Measurements from ENCODE around the gene SNX15.
"Not testable (repeated sequence)": the region's sequence is repeated elsewhere in the genome, so short reads cannot be mapped to it uniquely, and the experiment has no call there.

Gene SNX15, protein sequence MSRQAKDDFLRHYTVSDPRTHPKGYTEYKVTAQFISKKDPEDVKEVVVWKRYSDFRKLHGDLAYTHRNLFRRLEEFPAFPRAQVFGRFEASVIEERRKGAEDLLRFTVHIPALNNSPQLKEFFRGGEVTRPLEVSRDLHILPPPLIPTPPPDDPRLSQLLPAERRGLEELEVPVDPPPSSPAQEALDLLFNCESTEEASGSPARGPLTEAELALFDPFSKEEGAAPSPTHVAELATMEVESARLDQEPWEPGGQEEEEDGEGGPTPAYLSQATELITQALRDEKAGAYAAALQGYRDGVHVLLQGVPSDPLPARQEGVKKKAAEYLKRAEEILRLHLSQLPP

DNA sequence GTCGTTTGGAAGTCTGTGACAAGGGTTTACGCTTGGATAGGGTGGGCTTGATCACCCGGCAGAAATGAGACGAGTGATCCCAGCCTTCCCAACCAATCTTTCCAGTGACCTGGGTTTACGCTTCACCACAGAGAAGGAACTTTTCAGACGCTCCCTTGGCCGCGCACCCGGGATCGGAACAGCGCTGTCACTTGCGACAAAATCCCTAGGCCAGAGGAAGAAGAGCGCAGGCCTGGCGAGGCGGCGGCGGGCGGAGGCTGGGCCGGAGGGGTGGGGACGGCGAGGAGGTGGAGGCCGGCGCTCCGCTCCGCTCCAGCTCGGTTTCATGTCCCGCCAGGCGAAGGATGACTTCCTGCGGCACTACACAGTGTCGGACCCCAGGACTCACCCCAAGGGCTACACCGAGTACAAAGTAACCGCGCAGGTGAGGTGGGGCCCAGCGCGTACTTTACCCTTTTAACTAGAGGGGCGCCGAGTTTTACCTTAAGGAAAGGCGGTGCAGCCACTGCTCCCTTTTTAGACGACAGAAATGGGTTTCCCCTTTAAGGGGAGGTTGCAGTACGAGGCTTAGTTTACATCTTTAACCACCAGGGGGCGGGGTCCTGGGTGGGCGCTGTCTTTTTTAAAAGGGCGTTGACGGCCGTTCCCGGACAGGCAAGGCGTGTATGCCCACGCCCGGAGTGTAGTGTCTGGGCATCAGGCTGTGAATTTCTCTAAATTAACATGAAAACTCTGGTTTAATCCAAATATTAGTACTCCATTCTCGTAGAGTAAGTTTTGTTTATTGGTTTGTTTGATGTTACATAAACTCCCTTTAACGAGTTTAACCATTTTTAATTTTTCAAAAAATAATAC lies at the start of gene SNX15:
Gene SNX15 (plus strand): TSS at position 227 of the 855 bp plus-strand sequence. CDS start 99 bp downstream, at position 326.
- DNase-seq (ENCODE audit: low spot score): peak; percentile 92

GRCh38 chr11:64983339-64983738 lies 43.9 kb upstream of the SNX15 start:
- DNase-seq (ENCODE audit: low spot score): not testable (repeated sequence)

DNA sequence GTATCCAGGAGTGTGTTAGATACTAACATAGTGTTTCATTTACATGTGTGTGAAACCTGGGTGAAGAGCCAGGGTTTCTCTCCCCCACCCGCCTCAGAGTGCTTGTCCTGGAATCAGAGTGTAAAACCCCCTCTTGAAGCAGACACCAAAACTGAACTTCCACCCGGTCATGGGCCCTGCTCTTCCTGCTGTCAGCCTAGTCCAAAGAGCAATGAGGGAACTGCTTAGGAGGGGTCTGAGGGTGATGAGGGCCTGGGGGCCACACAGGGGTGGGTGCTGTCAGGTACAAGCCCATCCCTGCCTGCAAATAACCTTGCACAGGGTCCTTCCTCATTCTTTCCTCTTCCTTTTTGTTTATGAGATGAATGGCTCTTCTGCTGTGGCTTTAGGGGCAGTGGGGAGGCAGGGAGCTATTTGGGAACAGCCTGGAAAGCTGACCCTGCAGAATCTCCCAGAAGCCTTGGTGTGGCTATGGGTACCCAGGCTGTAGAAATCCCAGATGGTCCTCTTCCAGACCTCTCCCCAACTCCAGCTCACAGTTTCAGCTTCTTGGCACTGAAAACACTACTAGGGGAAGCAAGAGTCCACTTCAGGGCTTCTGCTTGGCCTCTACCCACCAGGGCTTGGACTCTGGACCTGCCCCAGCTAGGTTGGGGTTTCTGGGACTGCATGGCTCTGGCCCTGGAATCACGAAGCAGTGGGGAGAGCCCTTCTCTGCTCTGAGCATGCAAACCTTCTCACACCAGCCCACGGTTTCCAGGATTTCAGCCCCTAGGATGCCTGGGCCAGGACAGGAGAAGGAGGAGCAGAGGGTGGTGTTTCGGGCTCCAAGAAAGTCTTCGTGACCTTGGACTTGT lies 39.0 kb upstream of the SNX15 start:
- no peak for DNase-seq (ENCODE audit: low spot score)

- no peak for DNase-seq (ENCODE audit: low spot score)
These were observed 37.8 kb upstream of the SNX15 start for GRCh38 chr11:64989416-64989815.

GRCh38 chr11:64990222-64990923 lies 36.9 kb upstream of the SNX15 start:
- DNase-seq (ENCODE audit: low spot score): peak; percentile 44

DNA sequence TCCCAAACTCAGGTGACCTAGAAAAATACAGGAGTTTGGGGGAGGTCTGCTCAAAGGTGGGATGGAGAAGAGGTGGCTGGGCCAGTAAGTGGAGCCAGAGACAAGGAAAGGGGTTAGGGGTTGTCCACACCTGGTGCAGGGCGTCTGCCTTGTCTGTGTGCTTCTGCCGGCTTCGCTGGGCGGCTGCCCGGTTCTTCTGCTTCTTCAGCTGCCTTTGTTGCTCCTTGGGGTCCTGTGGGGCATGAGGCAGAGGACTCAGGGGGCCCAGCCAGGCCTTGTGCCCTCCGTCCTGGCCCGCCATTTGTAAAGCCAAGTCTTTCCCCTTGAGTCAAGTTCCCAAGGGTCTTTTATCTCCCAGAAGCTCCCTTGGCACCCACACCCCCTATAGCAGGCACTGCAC lies 32.9 kb upstream of the SNX15 start:
- DNase-seq (ENCODE audit: low spot score): no peak

GRCh38 chr11:64996327-64996709 lies 30.9 kb upstream of the SNX15 start:
- no peak for DNase-seq (ENCODE audit: low spot score)

DNA sequence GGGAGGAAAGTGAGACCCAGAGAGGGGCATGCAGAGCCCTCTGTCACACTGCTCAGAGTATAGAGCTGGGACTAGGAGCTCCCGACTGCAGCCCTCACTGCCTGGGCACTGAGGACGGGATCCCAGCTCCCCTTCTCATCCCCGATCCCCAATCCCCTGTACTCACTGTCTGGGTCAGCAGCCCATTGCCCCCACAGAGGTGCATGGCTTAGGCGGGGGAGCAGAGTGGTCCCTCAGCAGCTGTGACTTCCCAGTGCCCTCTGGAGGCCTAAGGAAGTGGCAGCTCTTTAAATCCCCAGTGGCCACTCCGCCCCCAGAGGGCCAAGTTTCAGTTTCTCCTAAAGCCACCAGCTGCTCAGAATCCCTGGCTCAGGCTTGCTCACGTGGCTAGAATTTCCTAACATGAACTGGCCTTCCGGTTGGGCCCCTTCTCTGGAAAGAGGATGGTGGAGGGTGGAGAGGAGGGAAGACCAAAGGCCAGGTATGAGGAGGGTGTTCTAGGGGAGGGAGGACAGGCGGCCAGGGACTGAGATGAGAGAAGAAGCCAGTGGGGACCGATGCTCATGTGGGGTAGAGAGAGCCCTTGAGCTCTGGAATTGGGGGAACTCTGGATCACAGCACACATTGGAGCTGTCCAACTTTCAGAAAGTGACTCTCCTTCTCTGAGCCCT lies 30.4 kb upstream of the SNX15 start, which contains the start of gene BATF2:
Gene BATF2 (minus strand): TSS at position 262 of the 671 bp plus-strand sequence. CDS start 57 bp downstream, at position 205.
- peak; percentile 80 for DNase-seq (ENCODE audit: low spot score)

DNA sequence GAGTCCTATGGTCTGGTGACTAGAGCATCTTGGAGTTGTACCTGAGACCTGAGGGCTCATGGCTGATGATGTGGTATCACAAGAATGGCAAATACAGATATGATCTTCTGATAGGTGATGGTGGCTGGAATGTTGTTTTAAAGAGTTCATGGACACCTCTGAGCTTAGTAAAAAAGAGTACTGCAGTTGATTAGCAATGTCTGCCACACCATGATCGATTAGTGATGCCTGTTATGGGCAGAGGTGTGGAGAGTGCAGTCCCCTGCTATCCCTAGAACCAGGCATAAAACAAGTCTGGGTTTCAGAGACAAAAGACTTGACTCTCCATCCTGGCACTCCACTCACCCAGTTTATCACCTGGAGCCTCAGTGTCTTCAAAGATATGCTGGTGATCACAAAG lies 29.1 kb upstream of the SNX15 start:
- no peak for DNase-seq (ENCODE audit: low spot score)

DNA sequence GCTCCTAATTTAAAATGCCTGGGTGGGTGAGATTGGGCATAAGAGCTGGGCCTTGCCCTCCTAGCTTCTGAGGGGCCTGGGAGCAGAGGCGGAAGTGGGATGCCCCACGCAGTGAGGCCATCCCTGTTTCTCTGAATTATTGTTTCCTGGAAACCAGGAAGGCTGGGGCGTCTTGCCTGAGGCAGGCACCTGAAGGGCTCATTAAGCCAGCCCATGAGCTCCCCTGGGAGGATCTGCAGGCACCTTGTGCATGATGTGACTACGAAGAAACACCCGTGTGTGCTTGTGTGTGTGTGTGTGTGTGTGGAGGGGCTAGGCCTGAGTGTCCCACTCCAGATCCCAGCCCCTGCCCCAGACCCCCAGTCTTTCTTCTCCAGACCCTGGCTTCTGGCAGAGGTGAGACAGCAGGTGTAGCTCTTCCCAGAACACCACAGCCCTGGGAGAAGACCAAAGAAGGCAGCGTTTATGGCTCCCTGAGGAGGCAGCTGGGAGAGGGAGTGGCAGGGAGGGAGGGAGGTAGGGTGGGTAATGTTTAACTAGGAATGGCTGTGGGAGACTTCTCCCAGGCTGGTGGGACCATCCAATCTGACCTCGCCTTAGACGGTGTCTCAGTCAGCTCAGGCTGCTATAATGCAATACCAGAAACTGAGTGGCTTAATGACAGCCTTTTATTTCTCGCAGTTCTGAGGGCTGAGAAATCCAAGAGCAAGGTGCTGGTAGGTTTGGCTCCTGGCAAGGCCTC lies 28.4 kb upstream of the SNX15 start:
- no peak for DNase-seq (ENCODE audit: low spot score)

DNA sequence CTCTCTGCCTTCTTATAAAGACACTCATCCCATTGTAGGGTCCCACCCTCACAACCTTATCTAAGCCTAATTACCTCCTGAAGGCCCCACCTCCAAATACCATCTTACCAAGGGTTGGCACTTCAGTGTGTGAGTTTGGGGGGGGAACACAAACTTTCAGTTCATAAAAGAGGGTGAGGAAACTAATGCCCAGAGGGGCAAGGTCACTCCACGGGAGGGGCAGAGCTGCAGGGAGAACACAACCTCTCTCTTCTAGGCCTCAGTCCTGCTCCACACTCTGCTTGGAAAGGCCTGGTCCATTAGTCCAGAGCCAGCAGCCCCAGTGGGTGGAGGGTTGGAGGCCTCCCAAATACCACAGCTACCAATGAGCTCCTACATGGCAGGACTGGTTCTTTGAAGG lies 27.8 kb upstream of the SNX15 start:
- DNase-seq (ENCODE audit: low spot score): no peak

DNA sequence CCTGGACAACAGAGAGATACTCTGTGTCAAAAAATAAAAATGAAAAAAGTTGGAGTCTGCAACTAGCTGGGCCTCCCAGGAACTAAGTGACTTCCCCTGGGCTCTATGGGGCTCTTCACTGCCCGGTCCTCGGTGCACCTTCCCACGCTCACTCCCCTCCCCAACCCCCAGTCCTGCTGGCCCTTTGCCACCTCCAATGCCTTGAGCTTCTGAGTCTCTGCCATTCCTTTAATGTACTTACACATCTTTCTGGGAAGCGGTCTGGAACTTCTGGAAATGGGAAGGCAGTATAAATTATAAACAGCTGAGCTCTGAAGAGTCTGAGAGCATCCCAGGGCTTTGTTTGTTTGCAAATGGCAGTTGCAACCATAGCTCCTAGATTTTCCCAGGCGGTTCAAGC lies 24.5 kb upstream of the SNX15 start:
- no peak for DNase-seq (ENCODE audit: low spot score)

DNA sequence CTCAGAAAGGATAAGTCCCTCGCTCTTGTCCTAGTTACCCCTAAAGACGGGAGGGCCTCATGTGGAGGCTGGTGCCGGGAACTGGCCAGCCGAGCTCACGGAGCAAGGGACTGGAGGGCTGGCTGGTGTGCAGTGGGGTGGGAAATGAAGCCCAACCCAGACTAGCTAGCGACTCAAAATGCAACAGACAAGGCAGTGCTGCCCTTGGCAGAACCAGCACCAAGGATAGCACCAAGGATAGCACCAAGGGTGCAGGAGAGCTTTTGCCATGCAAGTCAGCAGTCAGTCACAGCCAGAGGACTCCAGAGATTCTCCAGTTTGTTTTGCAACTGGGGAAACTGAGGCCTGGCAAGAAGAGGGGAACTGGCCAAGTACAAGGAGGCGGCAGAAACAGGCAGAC lies 24.0 kb upstream of the SNX15 start:
- no peak for DNase-seq (ENCODE audit: low spot score)

DNA sequence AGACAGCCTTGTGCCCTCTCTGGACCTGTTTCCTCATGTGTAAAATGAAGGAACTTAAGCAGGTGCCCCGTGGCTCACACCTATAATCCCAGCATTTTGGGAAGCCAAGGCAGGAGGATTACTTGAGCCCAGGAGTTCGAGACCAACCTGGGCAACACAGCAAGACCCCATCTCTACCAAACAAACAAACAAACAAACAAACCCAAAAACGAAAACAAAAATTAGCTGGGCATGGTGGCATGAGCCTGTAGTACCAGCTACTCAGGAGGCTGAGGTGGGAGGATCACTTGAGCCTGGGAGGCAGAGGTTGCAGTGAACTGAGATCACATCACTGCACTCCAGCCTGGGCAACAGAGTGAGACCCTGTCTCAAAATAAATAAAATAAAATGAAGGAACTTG lies 23.3 kb upstream of the SNX15 start:
- DNase-seq (ENCODE audit: low spot score): not testable (repeated sequence)

DNA sequence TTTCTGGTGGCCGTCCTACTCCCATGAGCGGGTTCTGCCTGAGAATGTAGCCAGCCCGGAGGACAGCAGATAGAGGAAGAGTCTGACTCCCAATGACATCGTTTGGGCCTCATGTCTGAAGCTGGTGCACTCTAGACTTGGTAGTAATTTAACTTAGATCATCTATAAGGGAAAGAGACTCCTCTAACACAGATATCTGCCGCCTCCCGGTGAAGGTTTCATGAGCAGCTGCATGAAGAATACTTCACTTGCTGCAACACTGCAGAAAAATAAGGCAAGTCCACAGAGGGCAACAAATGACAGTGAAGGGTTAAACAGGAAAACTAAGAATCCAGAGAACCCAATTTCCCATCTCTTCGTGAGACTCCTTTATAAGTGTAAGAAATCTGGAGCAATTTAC lies 19.2 kb upstream of the SNX15 start:
- no peak for DNase-seq (ENCODE audit: low spot score)

DNA sequence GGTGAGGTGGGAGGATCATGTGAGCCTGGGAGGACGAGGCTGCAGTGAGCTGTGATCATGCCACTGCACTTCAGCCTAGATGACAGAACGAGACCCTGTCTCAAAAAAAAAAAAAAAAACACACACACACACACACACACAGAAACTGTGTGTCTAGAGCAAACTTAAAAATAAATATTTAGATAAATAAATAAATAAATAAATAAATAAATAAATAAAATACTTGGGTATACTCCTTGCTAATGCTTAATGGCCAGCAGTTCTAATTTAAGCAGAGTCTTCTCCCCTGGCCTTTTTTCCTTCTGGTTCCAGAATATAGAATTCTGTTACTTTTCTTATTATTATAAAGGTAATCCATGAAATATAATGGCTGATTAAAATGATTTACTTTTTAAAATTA lies 18.4 kb upstream of the SNX15 start:
- no peak for DNase-seq (ENCODE audit: low spot score)

DNA sequence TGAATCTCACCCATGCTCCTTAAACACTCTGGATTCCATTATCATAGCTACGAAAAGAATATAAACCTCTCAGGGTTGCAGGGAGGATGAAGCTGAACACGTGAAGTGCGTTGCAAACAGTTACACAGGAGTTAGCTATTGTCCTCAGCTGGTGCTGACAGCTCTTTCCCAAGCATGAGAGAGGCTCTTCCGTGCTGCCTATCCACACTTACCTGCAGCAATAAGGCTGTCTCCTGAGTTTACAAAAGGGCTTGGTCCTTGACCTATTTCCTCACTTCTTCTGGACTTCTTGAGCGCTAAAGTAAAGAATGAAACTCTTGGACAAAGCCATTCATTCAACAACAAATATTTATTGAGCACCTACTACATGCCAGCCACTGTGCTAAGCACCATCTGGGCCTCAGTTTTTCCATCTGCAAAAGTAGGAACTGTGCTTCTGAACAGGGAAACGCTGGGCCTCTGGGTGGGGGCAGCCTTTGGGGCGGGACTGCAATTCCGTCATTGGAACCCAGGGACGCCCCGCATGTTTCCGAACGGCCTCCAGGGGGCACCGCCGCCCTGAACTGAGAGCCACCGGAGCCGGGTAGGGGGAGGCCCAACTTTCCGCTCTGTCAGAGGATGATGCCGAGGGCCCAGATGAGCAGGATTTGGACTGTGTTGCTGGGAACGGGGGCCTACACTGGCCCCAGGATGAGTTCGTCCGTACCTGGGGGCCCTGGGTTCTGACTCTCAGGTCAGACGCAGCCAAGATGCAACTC lies 13.9 kb upstream of the SNX15 start:
- peak; percentile 95 for DNase-seq (ENCODE audit: low spot score)

DNA sequence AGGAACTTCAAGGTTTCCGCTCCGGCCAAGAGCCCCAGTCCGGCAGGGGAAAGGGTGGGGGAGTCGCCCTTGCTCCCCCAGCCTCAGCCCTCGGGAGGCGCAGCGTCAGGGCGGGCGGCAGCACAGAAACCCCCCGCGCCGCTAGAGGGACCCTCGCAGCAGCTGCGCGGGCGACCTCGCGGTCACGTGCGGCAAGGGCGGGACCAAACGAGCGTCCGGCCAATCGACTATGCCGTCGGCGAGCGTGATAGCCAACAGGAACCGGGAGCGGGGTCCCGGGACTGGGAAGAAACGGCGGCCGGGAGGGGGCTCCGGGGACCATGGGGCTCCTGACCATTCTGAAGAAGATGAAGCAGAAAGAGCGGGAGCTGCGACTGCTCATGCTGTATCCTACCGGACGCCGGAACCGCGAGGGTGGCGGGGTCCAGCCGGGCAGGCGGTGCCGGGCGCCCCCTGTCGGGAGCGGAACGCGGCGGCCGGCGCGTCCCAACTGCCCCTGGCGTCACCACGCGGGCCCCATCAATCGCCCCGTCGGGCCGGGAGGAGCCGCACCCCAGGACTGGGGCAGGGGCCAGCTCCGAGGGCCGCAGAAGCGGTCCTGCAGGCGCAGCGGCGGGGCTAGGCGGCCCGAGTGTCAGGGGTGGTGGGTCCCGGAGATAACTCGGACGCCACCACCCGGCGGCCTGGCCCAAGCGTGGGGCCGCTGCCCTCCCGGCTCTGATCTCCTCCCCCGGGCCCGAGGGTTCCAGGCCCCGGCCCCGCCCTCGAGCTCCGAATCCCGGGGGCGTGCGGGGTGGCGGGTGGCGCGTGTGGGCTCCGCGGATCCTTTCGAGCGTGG lies 13.1 kb upstream of the SNX15 start, which contains the start of gene ARL2:
Gene ARL2 (plus strand): TSS at position 273 of the 838 bp plus-strand sequence. CDS start 48 bp downstream, at position 321.
- peak; percentile 95 for DNase-seq (ENCODE audit: low spot score)

All from germinal center (tissue), 1 donor.